ENCODE results near the gene CSNK1A1L. TPM values are rescaled to one million over a fixed set of nuclear protein-coding genes. Genes with fewer than 3 reads are reported as not detected.

Gene CSNK1A1L
- total and polyA plus RNA-seq, 2 of the 13 experiments (the other 11 are each of a cell fraction or from before 2014, with no cell fraction given) = not detected

DNA sequence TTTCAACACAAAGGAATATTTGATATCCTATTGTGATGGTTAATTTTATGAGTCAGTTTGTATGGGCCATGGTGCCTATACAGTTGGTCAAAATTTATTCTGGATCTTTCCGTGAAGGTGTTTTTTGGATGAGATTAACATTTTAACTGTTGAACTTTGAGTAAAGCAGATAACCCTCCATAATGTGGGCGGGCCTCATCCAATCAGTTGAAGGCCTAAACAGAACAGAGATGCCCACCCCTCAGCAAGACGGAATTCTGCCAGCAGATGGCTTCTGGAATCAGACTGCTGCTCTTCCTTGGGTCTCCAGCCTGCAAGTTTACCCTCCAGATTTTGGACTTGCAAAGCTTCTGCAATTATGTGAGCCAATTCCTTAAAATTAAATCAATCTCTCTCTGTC is 16.0 kb downstream of the CSNK1A1L start (continued):
- TF ChIP-seq, protein P1, sequence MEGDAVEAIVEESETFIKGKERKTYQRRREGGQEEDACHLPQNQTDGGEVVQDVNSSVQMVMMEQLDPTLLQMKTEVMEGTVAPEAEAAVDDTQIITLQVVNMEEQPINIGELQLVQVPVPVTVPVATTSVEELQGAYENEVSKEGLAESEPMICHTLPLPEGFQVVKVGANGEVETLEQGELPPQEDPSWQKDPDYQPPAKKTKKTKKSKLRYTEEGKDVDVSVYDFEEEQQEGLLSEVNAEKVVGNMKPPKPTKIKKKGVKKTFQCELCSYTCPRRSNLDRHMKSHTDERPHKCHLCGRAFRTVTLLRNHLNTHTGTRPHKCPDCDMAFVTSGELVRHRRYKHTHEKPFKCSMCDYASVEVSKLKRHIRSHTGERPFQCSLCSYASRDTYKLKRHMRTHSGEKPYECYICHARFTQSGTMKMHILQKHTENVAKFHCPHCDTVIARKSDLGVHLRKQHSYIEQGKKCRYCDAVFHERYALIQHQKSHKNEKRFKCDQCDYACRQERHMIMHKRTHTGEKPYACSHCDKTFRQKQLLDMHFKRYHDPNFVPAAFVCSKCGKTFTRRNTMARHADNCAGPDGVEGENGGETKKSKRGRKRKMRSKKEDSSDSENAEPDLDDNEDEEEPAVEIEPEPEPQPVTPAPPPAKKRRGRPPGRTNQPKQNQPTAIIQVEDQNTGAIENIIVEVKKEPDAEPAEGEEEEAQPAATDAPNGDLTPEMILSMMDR (CRISPR knock-in tag; IDR thresholded peaks at IDR 0.05) = no peak
- TF ChIP-seq ZNF335 (CRISPR knock-in tag; IDR thresholded peaks at IDR 0.05) = no peak

DNA sequence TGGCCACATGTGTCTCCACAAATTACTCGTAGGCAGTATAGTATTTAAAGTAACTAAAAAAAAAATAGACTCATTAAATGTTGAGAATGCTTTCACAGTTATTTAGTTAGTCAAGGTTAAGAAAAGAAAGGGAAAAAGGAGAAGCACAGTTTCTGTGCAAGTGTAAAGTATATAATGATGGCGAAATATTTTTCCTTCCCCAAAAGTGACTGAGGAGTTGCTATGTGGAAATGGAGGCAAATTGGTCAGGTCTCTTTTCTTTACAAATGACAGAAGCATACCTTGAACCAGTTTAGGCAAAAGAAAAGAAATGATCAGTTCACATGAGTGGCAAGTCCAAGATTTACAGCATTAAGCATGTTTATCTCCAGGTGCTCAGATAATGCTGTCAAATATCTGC is 18.0 kb downstream of the CSNK1A1L start:
- in situ Hi-C loops (cut with HindIII; ENCODE audit: extremely low pct_ligation_motif_present, low pct_unique_long_range_greater_than_20kb) = no loop called here
- POLR2A ChIA-PET = no interaction called here

More for the DNA sequence above, 18.0 kb downstream of the CSNK1A1L start:
- no peak for DNase-seq (ENCODE audit: low spot score)
- WGBS (ENCODE audit: low lambda C conversion rate) = 2% methylated on average over 2 of the region's 2 CpGs
- no peaks in the 10 kb centered on the region for H3K79me2 ChIP-seq (ENCODE audit: insufficient read depth, low read length)
- H3K36me3 ChIP-seq (replicated peaks in 1 of 2; ENCODE audit: control insufficient read depth in 1 of 2, insufficient read depth in 2 of 2, low read length in 2 of 2) = no peaks in the 10 kb centered on the region
- H3K27ac ChIP-seq (ENCODE audit: extremely low read length, insufficient read depth, low read length) = no peak overlapping the region
- no peak for TF ChIP-seq HDAC1 (CRISPR knock-in tag; IDR thresholded peaks at IDR 0.05)
- TF ChIP-seq PHB2 (IDR thresholded peaks at IDR 0.05; ENCODE audit: partially characterized antibody) = no peak
- TF ChIP-seq TP53 (CRISPR knock-in tag; conservative IDR thresholded peaks at IDR 0.05) = no peak
- TF ChIP-seq CREB1 (IDR thresholded peaks at IDR 0.05) = no peak
- TF ChIP-seq CREB1 (CRISPR knock-in tag; IDR thresholded peaks at IDR 0.05) = no peak
- TF ChIP-seq ZNF709 (CRISPR knock-in tag; IDR thresholded peaks at IDR 0.05) = no peak
- no peak for TF ChIP-seq NONO (IDR thresholded peaks at IDR 0.05)
- no peak for TF ChIP-seq NONO (CRISPR knock-in tag; conservative IDR thresholded peaks at IDR 0.05)
- TF ChIP-seq CC2D1A (CRISPR knock-in tag; IDR thresholded peaks at IDR 0.05) = no peak
- TF ChIP-seq, protein P2, sequence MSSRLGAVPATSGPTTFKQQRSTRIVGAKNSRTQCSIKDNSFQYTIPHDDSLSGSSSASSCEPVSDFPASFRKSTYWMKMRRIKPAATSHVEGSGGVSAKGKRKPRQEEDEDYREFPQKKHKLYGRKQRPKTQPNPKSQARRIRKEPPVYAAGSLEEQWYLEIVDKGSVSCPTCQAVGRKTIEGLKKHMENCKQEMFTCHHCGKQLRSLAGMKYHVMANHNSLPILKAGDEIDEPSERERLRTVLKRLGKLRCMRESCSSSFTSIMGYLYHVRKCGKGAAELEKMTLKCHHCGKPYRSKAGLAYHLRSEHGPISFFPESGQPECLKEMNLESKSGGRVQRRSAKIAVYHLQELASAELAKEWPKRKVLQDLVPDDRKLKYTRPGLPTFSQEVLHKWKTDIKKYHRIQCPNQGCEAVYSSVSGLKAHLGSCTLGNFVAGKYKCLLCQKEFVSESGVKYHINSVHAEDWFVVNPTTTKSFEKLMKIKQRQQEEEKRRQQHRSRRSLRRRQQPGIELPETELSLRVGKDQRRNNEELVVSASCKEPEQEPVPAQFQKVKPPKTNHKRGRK (CRISPR knock-in tag; IDR thresholded peaks at IDR 0.05) = no peak
- no peak for TF ChIP-seq KDM1A (CRISPR knock-in tag; IDR thresholded peaks at IDR 0.05)
- TF ChIP-seq ZNF30 (CRISPR knock-in tag; IDR thresholded peaks at IDR 0.05) = no peak
- H3K4me1 ChIP-seq (ENCODE audit: insufficient read depth, low read length) = no peaks in the 10 kb centered on the region
- no peak overlapping the region for H2AFZ ChIP-seq (ENCODE audit: low read length)
- H3K4me3 ChIP-seq (replicated peaks in 1 of 3; ENCODE audit: insufficient read depth in 1 of 3, low read depth in 2 of 3, low read length in 3 of 3) = no peak overlapping the region
- CTCF ChIA-PET (ENCODE audit: low intra/inter-chr PET ratio, low total read pairs) = no interaction called here
- no peaks in the 10 kb centered on the region for H3K9me3 ChIP-seq (ENCODE audit: low read length)
- no TSS peak for BruUV-seq (replicated peaks)
- H3K4me2 ChIP-seq (ENCODE audit: low read depth, low read length) = no peak overlapping the region
- H3K9ac ChIP-seq (ENCODE audit: insufficient read depth, low read depth, low read length) = no peak overlapping the region
- ATAC-seq = no peak
- no peak for FAIRE-seq
- intact Hi-C loops (cut with micrococcal nuclease; ENCODE audit: unreplicated experiment) = no loop called here
- H4K20me1 ChIP-seq (ENCODE audit: insufficient read depth, low read length) = no peaks in the 10 kb centered on the region
- H3K27me3 ChIP-seq (ENCODE audit: control insufficient read depth in 1 of 2, insufficient read depth in 2 of 2, low read length in 2 of 2) = peaks cover 0 to 3% of the 10 kb centered on the region in 2 experiments; a peak in 1 of 5 replicates
